HG03571 (cell line): ENCODE results near the gene ZNHIT3.
"Not testable (repeated sequence)": the region's sequence is repeated elsewhere in the genome, so short reads cannot be mapped to it uniquely, and the experiment has no call there.

Experiments
- ATAC-seq: cut with Tn5 transposase; IDR thresholded peaks from one replicate; pipeline ENCODE4 v1.9.1; 2021; ENCODE audit not compliant: unreplicated experiment

ZNHIT3 gene

GRCh38 chr17:36486204-36487194, at the start of gene ZNHIT3:
Gene ZNHIT3 (plus strand): TSS chr17:36486681. CDS start chr17:36486700, 19 bp downstream.
- peak; percentile 77 for ATAC-seq

- not testable (repeated sequence) for ATAC-seq
Measured at GRCh38 chr17:36441792-36442191, 44.7 kb upstream of the ZNHIT3 start.

- no peak for ATAC-seq
Measured at GRCh38 chr17:36443777-36444176, 42.7 kb upstream of the ZNHIT3 start.

GRCh38 chr17:36449997-36450396, 36.5 kb upstream of the ZNHIT3 start:
- not testable (repeated sequence) for ATAC-seq

GRCh38 chr17:36452888-36453287, 33.6 kb upstream of the ZNHIT3 start:
- not testable (repeated sequence) for ATAC-seq

GRCh38 chr17:36457701-36458100, 28.8 kb upstream of the ZNHIT3 start:
- ATAC-seq: not testable (repeated sequence)

- no peak for ATAC-seq
Measured at GRCh38 chr17:36459045-36459444, 27.4 kb upstream of the ZNHIT3 start.

- ATAC-seq: no peak
Measured at GRCh38 chr17:36459601-36460000, 26.9 kb upstream of the ZNHIT3 start.

- ATAC-seq: no peak
Measured at GRCh38 chr17:36460265-36460937, 26.1 kb upstream of the ZNHIT3 start.

GRCh38 chr17:36461330-36462110, 25.0 kb upstream of the ZNHIT3 start:
- no peak for ATAC-seq

- ATAC-seq: no peak
Measured at GRCh38 chr17:36463916-36464764, 22.3 kb upstream of the ZNHIT3 start.

GRCh38 chr17:36464765-36465088, 21.8 kb upstream of the ZNHIT3 start:
- ATAC-seq: no peak

- no peak for ATAC-seq
Measured at GRCh38 chr17:36468903-36469635, 17.4 kb upstream of the ZNHIT3 start.

GRCh38 chr17:36469733-36470132, 16.7 kb upstream of the ZNHIT3 start:
- no peak for ATAC-seq

GRCh38 chr17:36470499-36470898, 16.0 kb upstream of the ZNHIT3 start:
- no peak for ATAC-seq

- ATAC-seq: no peak
Measured at GRCh38 chr17:36474571-36474970, 11.9 kb upstream of the ZNHIT3 start.

GRCh38 chr17:36475346-36475970, 11.0 kb upstream of the ZNHIT3 start:
- no peak for ATAC-seq

GRCh38 chr17:36481829-36482228, 4.7 kb upstream of the ZNHIT3 start:
- ATAC-seq: no peak
